ENCODE results near the gene SLC22A3. TPM values are rescaled to one million over a fixed set of nuclear protein-coding genes. Genes with fewer than 3 reads are reported as not detected.

The SLC22A3 gene
- total RNA-seq, 1 experiment from 2014 or later, result not detected

- Histone ChIP-seq H3K4me1 (ENCODE audit: low read length) (no peaks in the 10 kb centered on the region), H3K27ac (ENCODE audit: low read length) (no peak overlapping the region), H3K27me3 (ENCODE audit: low read length) (no peaks in the 10 kb centered on the region), H2AFZ (ENCODE audit: low read length) (no peak overlapping the region), H3K9ac (ENCODE audit: low read length) (no peak overlapping the region), H3K9me2 (replicated peaks; ENCODE audit: insufficient read depth, low read length) (no peaks in the 10 kb centered on the region), H3K79me2 (ENCODE audit: low read length) (no peaks in the 10 kb centered on the region), H3K36me3 (ENCODE audit: insufficient read depth, low read length) (no peaks in the 10 kb centered on the region), H3K4me2 (ENCODE audit: low read depth, low read length, poor library complexity, severe bottlenecking) (no peak overlapping the region), H3K9me3 (ENCODE audit: low read length) (no peaks in the 10 kb centered on the region), H4K20me1 (ENCODE audit: insufficient read depth, low read depth, low read length) (no peaks in the 10 kb centered on the region), H3K4me3 (ENCODE audit: low read length) (no peak overlapping the region)
- DNase-seq, result no peak
Observed at GRCh38 chr6:160395187-160395586, 47.0 kb downstream of the SLC22A3 start.

GRCh38 chr6:160396292-160396691 lies 48.1 kb downstream of the SLC22A3 start:
- Histone ChIP-seq H3K4me2 (ENCODE audit: low read depth, low read length, poor library complexity, severe bottlenecking) (no peak overlapping the region), H3K27me3 (ENCODE audit: low read length) (no peaks in the 10 kb centered on the region), H4K20me1 (ENCODE audit: insufficient read depth, low read depth, low read length) (no peaks in the 10 kb centered on the region), H3K4me3 (ENCODE audit: low read length) (no peak overlapping the region), H2AFZ (ENCODE audit: low read length) (no peak overlapping the region), H3K36me3 (ENCODE audit: insufficient read depth, low read length) (no peaks in the 10 kb centered on the region), H3K79me2 (ENCODE audit: low read length) (no peaks in the 10 kb centered on the region), H3K9me3 (ENCODE audit: low read length) (no peaks in the 10 kb centered on the region), H3K27ac (ENCODE audit: low read length) (no peak overlapping the region), H3K9me2 (replicated peaks; ENCODE audit: insufficient read depth, low read length) (no peaks in the 10 kb centered on the region), H3K4me1 (ENCODE audit: low read length) (no peaks in the 10 kb centered on the region), H3K9ac (ENCODE audit: low read length) (no peak overlapping the region)
- DNase-seq, result no peak

- Histone ChIP-seq H3K27me3 (ENCODE audit: low read length) (no peaks in the 10 kb centered on the region), H3K4me1 (ENCODE audit: low read length) (no peaks in the 10 kb centered on the region), H4K20me1 (ENCODE audit: insufficient read depth, low read depth, low read length) (no peaks in the 10 kb centered on the region), H3K9me3 (ENCODE audit: low read length) (no peaks in the 10 kb centered on the region), H3K9ac (ENCODE audit: low read length) (no peak overlapping the region), H3K79me2 (ENCODE audit: low read length) (no peaks in the 10 kb centered on the region), H3K36me3 (ENCODE audit: insufficient read depth, low read length) (no peaks in the 10 kb centered on the region), H3K9me2 (replicated peaks; ENCODE audit: insufficient read depth, low read length) (no peaks in the 10 kb centered on the region), H3K4me2 (ENCODE audit: low read depth, low read length, poor library complexity, severe bottlenecking) (no peak overlapping the region), H2AFZ (ENCODE audit: low read length) (no peak overlapping the region), H3K27ac (ENCODE audit: low read length) (no peak overlapping the region), H3K4me3 (ENCODE audit: low read length) (no peak overlapping the region)
- DNase-seq, result no peak
Observed at GRCh38 chr6:160398674-160399271, 50.6 kb downstream of the SLC22A3 start.

GRCh38 chr6:160400446-160400845 lies 52.3 kb downstream of the SLC22A3 start:
- H3K9ac ChIP-seq (ENCODE audit: low read length), result no peak overlapping the region
- H3K9me3 ChIP-seq (ENCODE audit: low read length), result no peaks in the 10 kb centered on the region
- DNase-seq, result no peak

GRCh38 chr6:160408528-160408927 lies 60.4 kb downstream of the SLC22A3 start:
- no peaks in the 10 kb centered on the region for H3K79me2 ChIP-seq (ENCODE audit: low read length)
- no peak overlapping the region for H3K9ac ChIP-seq (ENCODE audit: low read length)
- H3K27me3 ChIP-seq (ENCODE audit: low read length), result no peaks in the 10 kb centered on the region
- H3K36me3 ChIP-seq (ENCODE audit: insufficient read depth, low read length), result no peaks in the 10 kb centered on the region
- H3K4me1 ChIP-seq (ENCODE audit: low read length), result no peaks in the 10 kb centered on the region
- no peak for DNase-seq
- H3K9me2 ChIP-seq (replicated peaks; ENCODE audit: insufficient read depth, low read length), result no peaks in the 10 kb centered on the region
- no peak overlapping the region for H3K27ac ChIP-seq (ENCODE audit: low read length)
- no peaks in the 10 kb centered on the region for H4K20me1 ChIP-seq (ENCODE audit: insufficient read depth, low read depth, low read length)
- no peak overlapping the region for H3K4me3 ChIP-seq (ENCODE audit: low read length)
- no peak overlapping the region for H2AFZ ChIP-seq (ENCODE audit: low read length)
- no peaks in the 10 kb centered on the region for H3K9me3 ChIP-seq (ENCODE audit: low read length)
- H3K4me2 ChIP-seq (ENCODE audit: low read depth, low read length, poor library complexity, severe bottlenecking), result no peak overlapping the region

More at GRCh38 chr6:160400446-160400845, 52.3 kb downstream of the SLC22A3 start:
- Histone ChIP-seq H3K4me1 (ENCODE audit: low read length) (no peaks in the 10 kb centered on the region), H3K4me2 (ENCODE audit: low read depth, low read length, poor library complexity, severe bottlenecking) (no peak overlapping the region), H3K36me3 (ENCODE audit: insufficient read depth, low read length) (no peaks in the 10 kb centered on the region), H3K9me2 (replicated peaks; ENCODE audit: insufficient read depth, low read length) (no peaks in the 10 kb centered on the region), H3K79me2 (ENCODE audit: low read length) (no peaks in the 10 kb centered on the region), H3K4me3 (ENCODE audit: low read length) (no peak overlapping the region), H4K20me1 (ENCODE audit: insufficient read depth, low read depth, low read length) (no peaks in the 10 kb centered on the region), H2AFZ (ENCODE audit: low read length) (no peak overlapping the region), H3K27ac (ENCODE audit: low read length) (no peak overlapping the region), H3K27me3 (ENCODE audit: low read length) (no peaks in the 10 kb centered on the region)

GRCh38 chr6:160412993-160413392 lies 64.8 kb downstream of the SLC22A3 start:
- H3K9ac ChIP-seq (ENCODE audit: low read length), result no peak overlapping the region
- no peak for DNase-seq
- no peak overlapping the region for H2AFZ ChIP-seq (ENCODE audit: low read length)
- no peaks in the 10 kb centered on the region for H3K4me1 ChIP-seq (ENCODE audit: low read length)
- H3K36me3 ChIP-seq (ENCODE audit: insufficient read depth, low read length), result no peaks in the 10 kb centered on the region
- H3K9me3 ChIP-seq (ENCODE audit: low read length), result no peaks in the 10 kb centered on the region
- H4K20me1 ChIP-seq (ENCODE audit: insufficient read depth, low read depth, low read length), result no peaks in the 10 kb centered on the region
- no peak overlapping the region for H3K4me3 ChIP-seq (ENCODE audit: low read length)
- no peak overlapping the region for H3K27ac ChIP-seq (ENCODE audit: low read length)
- no peak overlapping the region for H3K4me2 ChIP-seq (ENCODE audit: low read depth, low read length, poor library complexity, severe bottlenecking)
- no peaks in the 10 kb centered on the region for H3K27me3 ChIP-seq (ENCODE audit: low read length)
- H3K79me2 ChIP-seq (ENCODE audit: low read length), result no peaks in the 10 kb centered on the region
- H3K9me2 ChIP-seq (replicated peaks; ENCODE audit: insufficient read depth, low read length), result no peaks in the 10 kb centered on the region

- H3K79me2 ChIP-seq (ENCODE audit: low read length), result no peaks in the 10 kb centered on the region
- no peaks in the 10 kb centered on the region for H3K9me3 ChIP-seq (ENCODE audit: low read length)
- no peaks in the 10 kb centered on the region for H3K27me3 ChIP-seq (ENCODE audit: low read length)
- no peak for DNase-seq
- no peaks in the 10 kb centered on the region for H3K9me2 ChIP-seq (replicated peaks; ENCODE audit: insufficient read depth, low read length)
- H2AFZ ChIP-seq (ENCODE audit: low read length), result no peak overlapping the region
- no peaks in the 10 kb centered on the region for H4K20me1 ChIP-seq (ENCODE audit: insufficient read depth, low read depth, low read length)
- H3K9ac ChIP-seq (ENCODE audit: low read length), result no peak overlapping the region
- no peak overlapping the region for H3K27ac ChIP-seq (ENCODE audit: low read length)
- H3K36me3 ChIP-seq (ENCODE audit: insufficient read depth, low read length), result no peaks in the 10 kb centered on the region
- no peaks in the 10 kb centered on the region for H3K4me1 ChIP-seq (ENCODE audit: low read length)
- no peak overlapping the region for H3K4me2 ChIP-seq (ENCODE audit: low read depth, low read length, poor library complexity, severe bottlenecking)
- H3K4me3 ChIP-seq (ENCODE audit: low read length), result no peak overlapping the region
Observed at GRCh38 chr6:160417146-160417545, 69.0 kb downstream of the SLC22A3 start.

- Histone ChIP-seq H3K9ac (ENCODE audit: low read length) (no peak overlapping the region), H3K4me2 (ENCODE audit: low read depth, low read length, poor library complexity, severe bottlenecking) (no peak overlapping the region), H3K27me3 (ENCODE audit: low read length) (no peaks in the 10 kb centered on the region), H3K79me2 (ENCODE audit: low read length) (no peaks in the 10 kb centered on the region), H3K36me3 (ENCODE audit: insufficient read depth, low read length) (no peaks in the 10 kb centered on the region), H3K27ac (ENCODE audit: low read length) (no peak overlapping the region), H2AFZ (ENCODE audit: low read length) (no peak overlapping the region), H4K20me1 (ENCODE audit: insufficient read depth, low read depth, low read length) (no peaks in the 10 kb centered on the region), H3K9me2 (replicated peaks; ENCODE audit: insufficient read depth, low read length) (no peaks in the 10 kb centered on the region), H3K4me3 (ENCODE audit: low read length) (no peak overlapping the region), H3K4me1 (ENCODE audit: low read length) (no peaks in the 10 kb centered on the region), H3K9me3 (ENCODE audit: low read length) (no peaks in the 10 kb centered on the region)
- no peak for DNase-seq
Observed at GRCh38 chr6:160417550-160417949, 69.4 kb downstream of the SLC22A3 start.

- H3K4me2 ChIP-seq (ENCODE audit: low read depth, low read length, poor library complexity, severe bottlenecking), result no peak overlapping the region
- no peak overlapping the region for H2AFZ ChIP-seq (ENCODE audit: low read length)
- H3K4me3 ChIP-seq (ENCODE audit: low read length), result no peak overlapping the region
- no peaks in the 10 kb centered on the region for H3K36me3 ChIP-seq (ENCODE audit: insufficient read depth, low read length)
- no peak for DNase-seq
- H3K9me3 ChIP-seq (ENCODE audit: low read length), result no peaks in the 10 kb centered on the region
- no peak overlapping the region for H3K27ac ChIP-seq (ENCODE audit: low read length)
- H3K27me3 ChIP-seq (ENCODE audit: low read length), result no peaks in the 10 kb centered on the region
- H3K9me2 ChIP-seq (replicated peaks; ENCODE audit: insufficient read depth, low read length), result no peaks in the 10 kb centered on the region
- no peaks in the 10 kb centered on the region for H3K79me2 ChIP-seq (ENCODE audit: low read length)
- no peaks in the 10 kb centered on the region for H3K4me1 ChIP-seq (ENCODE audit: low read length)
- H4K20me1 ChIP-seq (ENCODE audit: insufficient read depth, low read depth, low read length), result no peaks in the 10 kb centered on the region
- no peak overlapping the region for H3K9ac ChIP-seq (ENCODE audit: low read length)
Observed at GRCh38 chr6:160418370-160418769, 70.2 kb downstream of the SLC22A3 start.

Data from Karpas-422 (cell line).